Transverse colon (tissue), 4 donors: Measurements from ENCODE around the gene FBXL13. TPM values are rescaled to one million over a fixed set of nuclear protein-coding genes. Genes with fewer than 3 reads are reported as not detected.

Experiments
- DNase-seq: peaks from one replicate; pipeline ENCODE4 v3.0.0-alpha.2; 2019
- H3K27ac ChIP-seq, 4 donors: fragments of 200-600 bp; sonication (generic); 2 replicates each; pipeline ENCODE4 v1.5.1; 2016 to 2018; ENCODE audit warnings: inconsistent platforms in 4 of 4
- H3K27me3 ChIP-seq: fragments of 200-600 bp; sonication (generic); 2 replicates; pipeline ENCODE4 v1.5.1; 2017; ENCODE audit warnings: inconsistent platforms
- H3K36me3 ChIP-seq, 4 donors: fragments of 200-600 bp; sonication (generic); 2 replicates each; pipeline ENCODE4 v1.5.1; 2017 to 2019; ENCODE audit warnings: inconsistent platforms in 4 of 4
- H3K4me1 ChIP-seq, 4 donors: fragments of 200-600 bp; sonication (generic); 2 replicates each; pipeline ENCODE4 v1.5.1; 2017 to 2020; ENCODE audit warnings: inconsistent platforms in 4 of 4
- H3K4me3 ChIP-seq, 4 donors: fragments of 200-600 bp; sonication (generic); 1 replicate in 1 of 4; 2 replicates in 3 of 4; pipeline versions ENCODE4 v1.5.1 to v1.6.1; 2017 to 2019; ENCODE audit warnings: inconsistent platforms in 4 of 4
- H3K9me3 ChIP-seq, 2 donors: fragments of 200-600 bp; sonication (generic); 2 replicates each; pipeline ENCODE4 v1.5.1; 2017 to 2019; ENCODE audit warnings: inconsistent platforms in 2 of 2
- EP300 ChIP-seq: sonication (generic); formaldehyde crosslinking; IDR thresholded peaks from one replicate; pipeline ENCODE4 v1.6.1; 2017; ENCODE audit warnings: antibody characterized with exemption, low read depth
- POLR2A ChIP-seq: fragments of 450-650 bp; IDR thresholded peaks from one replicate; pipeline ENCODE4 v1.6.1; 2016; ENCODE audit warnings: antibody characterized with exemption, mild to moderate bottlenecking, moderate library complexity
- POLR2AphosphoS5 ChIP-seq, 3 donors: sonication (generic); formaldehyde crosslinking; IDR thresholded peaks; one replicate each; pipeline ENCODE4 v1.6.1; 2016; ENCODE audit warnings: antibody characterized with exemption in 3 of 3
- WGBS, 2 donors: methylation state at CpG; one replicate each; pipeline ENCODE4 v1.1.5; 2018; ENCODE audit warnings: low coverage in 1 of 2; 5-methylcytosine and 5-hydroxymethylcytosine counted together
- in situ Hi-C, 4 donors: fragments of 200-750 bp; cut with MboI; loops; one replicate each; pipeline versions ENCODE4 v1.15.0 to v1.15.1; 2017; ENCODE audit warnings: low sequenced_read_pairs in 3 of 4, low pct_ligation_motif_present in 1 of 4, low pct_unique_long_range_greater_than_20kb in 1 of 4
- intact Hi-C: fragments of 100-400 bp; cut with DNase I; formaldehyde crosslinking; loops from one replicate; pipeline ENCODE4 v1.15.1; 2023; ENCODE audit warnings: low total_unique reads
- total RNA-seq, 4 donors: library from RNA; depleted of rRNA; stranded (reverse); fragments of >200 nt; gene quantifications; one replicate each; pipeline ENCODE4 v1.1.0, GENCODE V29; 2016
- TF ChIP-seq, protein P1 (sequence below), 5 experiments: fragments of 200-600 bp in 3 of 5; fragments of 450-650 bp in 2 of 5; sonication (generic) in 3 of 5; IDR thresholded peaks; 1 replicate in 2 of 5; 2 replicates in 3 of 5; pipeline ENCODE4 v1.5.1; 2016 to 2017; ENCODE audit warnings: antibody characterized with exemption in 5 of 5, inconsistent platforms in 3 of 5, mild to moderate bottlenecking in 2 of 5, moderate library complexity in 1 of 5

The FBXL13 gene
- total RNA-seq, 4 donors from 2014 or later = 0.96 to 6.8 (median 1.9) TPM; not detected in 1

DNA sequence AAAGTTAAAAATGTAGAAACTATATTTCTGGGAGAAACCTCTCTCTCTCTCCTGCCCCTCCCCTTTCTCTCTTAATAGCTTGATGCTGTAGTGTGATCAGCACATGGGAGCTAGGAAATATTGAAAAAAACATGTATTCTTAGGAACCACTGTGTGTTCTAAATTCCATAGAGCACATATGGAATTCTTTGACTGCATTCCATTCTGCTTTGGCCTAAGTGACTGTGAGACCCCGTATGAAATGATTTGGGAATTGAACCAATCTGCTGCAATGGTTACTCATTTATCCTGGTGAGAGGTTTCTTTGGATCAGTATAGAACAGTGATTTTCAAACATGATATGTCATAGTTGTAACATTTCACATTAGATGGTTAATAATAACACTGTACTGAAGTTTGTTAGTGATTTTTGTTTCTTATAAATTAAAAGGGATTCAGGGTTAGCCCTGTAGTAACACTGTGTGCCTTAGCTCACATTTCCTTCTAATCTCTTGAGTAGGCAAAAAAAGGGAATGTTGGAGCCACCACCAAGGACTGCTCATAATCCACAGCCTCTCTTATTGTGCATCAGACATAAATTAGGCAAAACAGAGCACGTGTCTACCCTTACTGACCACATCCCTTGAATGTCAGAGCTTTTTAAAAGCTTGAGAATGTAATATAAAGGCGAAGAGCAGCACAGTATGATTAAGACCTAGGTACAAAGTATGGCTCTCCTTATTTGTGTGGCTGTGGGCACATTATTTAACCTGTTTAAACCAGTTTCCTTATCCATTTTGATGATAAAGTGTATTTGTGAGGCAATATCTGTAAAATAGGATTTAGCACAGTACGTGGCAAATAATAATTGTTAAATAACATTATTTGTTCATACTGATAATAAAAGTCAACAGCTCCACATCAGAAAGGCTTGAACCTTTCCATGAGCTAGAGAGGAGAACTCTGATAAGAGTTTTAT is 256.7 kb downstream of the FBXL13 start:
- WGBS, 2 donors = 77 to 92% methylated on average over 3 to 4 of the region's 4 CpGs
- Histone ChIP-seq H3K9me3 (no peaks in the 10 kb centered on the region), H3K27me3 (no peaks in the 10 kb centered on the region), H3K27ac (no peak overlapping the region), H3K36me3 (no peaks in the 10 kb centered on the region), H3K4me1 (no peaks in the 10 kb centered on the region), H3K4me3 (no peak overlapping the region)
- DNase-seq = no peak
- no peak for TF ChIP-seq POLR2A
- TF ChIP-seq EP300 = no peak
- TF ChIP-seq POLR2AphosphoS5 (IDR thresholded peaks at IDR 0.05) = no peak
- in situ Hi-C loops (no loop called here), intact Hi-C loops (no loop called here)

DNA sequence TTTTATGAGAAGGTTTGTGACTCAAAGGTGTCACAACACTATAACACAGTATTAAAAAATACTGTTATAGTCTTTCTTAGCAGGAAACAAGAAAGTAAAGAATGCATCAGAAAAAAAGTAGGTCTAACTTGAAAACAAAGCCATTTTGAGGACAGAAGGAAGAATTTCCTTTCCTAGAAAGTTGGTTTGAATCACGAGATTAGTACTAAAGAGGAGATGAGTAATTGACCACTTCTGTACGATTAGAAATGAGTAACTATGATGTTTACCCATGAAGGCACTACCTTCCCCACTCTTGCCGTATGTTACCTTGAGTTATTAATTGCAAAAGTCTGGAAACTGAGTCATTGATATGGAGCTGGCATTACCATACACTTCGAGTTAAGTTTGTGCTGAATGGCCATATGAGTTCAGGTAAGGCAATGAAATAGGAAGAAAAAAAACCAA is 260.5 kb downstream of the FBXL13 start:
- Histone ChIP-seq H3K4me3 (no peak overlapping the region), H3K4me1 (no peaks in the 10 kb centered on the region), H3K27ac (no peak overlapping the region), H3K27me3 (no peaks in the 10 kb centered on the region), H3K9me3 (no peaks in the 10 kb centered on the region), H3K36me3 (no peaks in the 10 kb centered on the region)
- in situ Hi-C loops (no loop called here), intact Hi-C loops (no loop called here)
- 67 to 79% methylated on average over 3 to 4 of the region's 4 CpGs for WGBS, 2 donors
- no peak for TF ChIP-seq POLR2A
- TF ChIP-seq EP300 = no peak
- TF ChIP-seq, protein P1, sequence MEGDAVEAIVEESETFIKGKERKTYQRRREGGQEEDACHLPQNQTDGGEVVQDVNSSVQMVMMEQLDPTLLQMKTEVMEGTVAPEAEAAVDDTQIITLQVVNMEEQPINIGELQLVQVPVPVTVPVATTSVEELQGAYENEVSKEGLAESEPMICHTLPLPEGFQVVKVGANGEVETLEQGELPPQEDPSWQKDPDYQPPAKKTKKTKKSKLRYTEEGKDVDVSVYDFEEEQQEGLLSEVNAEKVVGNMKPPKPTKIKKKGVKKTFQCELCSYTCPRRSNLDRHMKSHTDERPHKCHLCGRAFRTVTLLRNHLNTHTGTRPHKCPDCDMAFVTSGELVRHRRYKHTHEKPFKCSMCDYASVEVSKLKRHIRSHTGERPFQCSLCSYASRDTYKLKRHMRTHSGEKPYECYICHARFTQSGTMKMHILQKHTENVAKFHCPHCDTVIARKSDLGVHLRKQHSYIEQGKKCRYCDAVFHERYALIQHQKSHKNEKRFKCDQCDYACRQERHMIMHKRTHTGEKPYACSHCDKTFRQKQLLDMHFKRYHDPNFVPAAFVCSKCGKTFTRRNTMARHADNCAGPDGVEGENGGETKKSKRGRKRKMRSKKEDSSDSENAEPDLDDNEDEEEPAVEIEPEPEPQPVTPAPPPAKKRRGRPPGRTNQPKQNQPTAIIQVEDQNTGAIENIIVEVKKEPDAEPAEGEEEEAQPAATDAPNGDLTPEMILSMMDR (IDR thresholded peaks at IDR 0.05) = no peak
- no peak for TF ChIP-seq POLR2AphosphoS5 (IDR thresholded peaks at IDR 0.05)
- DNase-seq = no peak

DNA sequence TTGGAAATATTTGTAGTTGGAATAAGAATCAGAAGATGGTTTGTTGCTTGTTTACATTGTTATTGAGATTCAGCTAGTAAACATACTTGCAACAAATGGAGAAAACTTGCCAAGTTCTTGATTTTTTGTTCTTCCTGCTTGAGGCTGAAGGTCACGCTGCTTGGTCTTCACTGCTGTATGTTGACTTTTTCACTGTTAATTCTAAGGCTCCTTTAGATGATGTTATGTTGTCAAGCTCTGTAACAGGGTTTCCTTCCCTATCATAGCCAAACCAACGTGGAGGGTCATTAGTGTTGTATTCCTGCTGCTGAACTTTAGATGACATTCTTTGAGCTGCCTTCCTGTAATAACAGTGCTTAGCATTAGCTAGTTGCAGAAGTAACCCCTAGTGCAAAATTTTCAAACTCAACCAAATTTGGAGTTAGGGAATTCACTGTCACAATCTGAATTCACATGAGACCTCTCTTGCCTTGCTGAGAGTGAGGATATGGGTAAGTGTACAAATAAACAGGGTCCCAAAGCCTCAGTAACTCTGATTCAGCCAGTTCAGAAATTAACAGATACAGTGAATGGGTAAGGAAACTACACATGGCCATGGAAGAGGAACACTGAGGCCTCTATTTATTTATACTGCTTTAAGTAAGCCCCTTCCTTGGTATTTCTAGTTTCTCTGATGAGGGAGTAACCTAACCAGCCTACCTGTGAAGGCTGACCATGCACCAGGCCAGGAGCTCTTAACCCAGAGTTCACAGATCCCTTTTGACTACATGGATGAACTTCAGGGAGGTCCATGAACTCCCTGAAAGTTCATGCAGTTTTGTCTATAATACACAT is 261.2 kb downstream of the FBXL13 start:
- H3K4me1 ChIP-seq = no peaks in the 10 kb centered on the region
- no peak overlapping the region for H3K27ac ChIP-seq
- no peaks in the 10 kb centered on the region for H3K27me3 ChIP-seq
- intact Hi-C loops (no loop called here), in situ Hi-C loops (no loop called here)
- H3K4me3 ChIP-seq = no peak overlapping the region
- WGBS, 2 donors = 59 to 71% methylated on average over 2 of the region's 2 CpGs
- TF ChIP-seq POLR2AphosphoS5 (IDR thresholded peaks at IDR 0.05) = no peak
- TF ChIP-seq, protein P1 (IDR thresholded peaks at IDR 0.05) = no peak
- TF ChIP-seq EP300 = no peak
- TF ChIP-seq POLR2A = no peak
- H3K9me3 ChIP-seq = no peaks in the 10 kb centered on the region
- DNase-seq = no peak
- H3K36me3 ChIP-seq = no peaks in the 10 kb centered on the region

DNA sequence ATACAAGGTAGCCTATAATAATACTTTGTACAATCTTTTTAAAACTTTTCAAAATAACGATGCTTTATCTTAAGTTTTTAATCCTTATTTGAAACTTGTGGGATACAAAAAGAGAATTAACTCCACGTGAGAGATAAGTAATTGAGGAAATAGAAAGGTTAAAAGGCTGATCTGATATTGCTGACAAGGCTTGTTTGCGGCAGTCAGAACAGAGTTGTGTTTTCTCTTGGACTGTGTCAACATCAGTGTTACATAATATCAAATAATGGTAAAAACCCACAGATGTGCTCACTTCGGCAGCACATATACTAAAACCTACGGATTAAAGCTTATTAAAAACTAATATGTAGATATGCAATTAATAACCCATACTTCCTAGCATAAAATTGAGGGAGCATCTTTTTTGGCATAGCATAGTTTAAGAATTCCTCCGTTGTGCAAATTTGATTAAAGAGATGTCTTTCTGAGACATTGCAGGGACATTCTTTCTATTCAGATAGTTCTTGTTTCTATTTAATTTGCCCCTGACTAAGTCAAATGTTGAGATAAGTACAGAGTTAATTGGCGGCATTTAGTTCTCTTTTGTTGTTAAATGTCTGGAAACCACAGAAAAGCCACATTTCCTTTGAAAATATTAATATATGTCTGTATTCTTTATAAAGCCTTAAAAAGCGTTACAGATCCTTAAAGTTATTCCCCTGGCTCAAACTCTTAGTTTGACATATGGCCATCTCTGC is 262.5 kb downstream of the FBXL13 start:
- H3K27me3 ChIP-seq = no peaks in the 10 kb centered on the region
- in situ Hi-C loops = no loop called here
- no peak overlapping the region for H3K4me3 ChIP-seq
- DNase-seq = no peak
- intact Hi-C loops = no loop called here
- no peaks in the 10 kb centered on the region for H3K9me3 ChIP-seq
- H3K27ac ChIP-seq = no peak overlapping the region
- TF ChIP-seq, protein P1 (IDR thresholded peaks at IDR 0.05) = no peak
- TF ChIP-seq POLR2A (no peak), POLR2AphosphoS5 (IDR thresholded peaks at IDR 0.05) (no peak), EP300 (no peak)
- 75 to 78% methylated on average over 8 of the region's 8 CpGs for WGBS, 2 donors
- H3K36me3 ChIP-seq = no peaks in the 10 kb centered on the region
- H3K4me1 ChIP-seq = no peaks in the 10 kb centered on the region
